GM10266 (cell line): ENCODE results near the gene GCNT3.

Experiments used
- DNase-seq: peaks from one replicate; pipeline ENCODE4 v3.0.0; 2012; ENCODE audit errors: extremely low spot score
- CTCF ChIP-seq: IDR thresholded peaks from 2 replicates; pipeline ENCODE4 v1.5.1; 2012; ENCODE audit warnings: mild to moderate bottlenecking, low read depth; ENCODE audit not compliant: control insufficient read depth, insufficient read depth; ENCODE audit errors: missing control alignments

Gene GCNT3

GRCh38 chr15:59571606-59572005 is 40.0 kb upstream of the GCNT3 start:
- TF ChIP-seq CTCF = no peak
- DNase-seq = no peak

GRCh38 chr15:59583088-59583487 is 28.5 kb upstream of the GCNT3 start:
- TF ChIP-seq CTCF = no peak
- DNase-seq = no peak

GRCh38 chr15:59587085-59587826 is 24.3 kb upstream of the GCNT3 start:
- DNase-seq = no peak
- TF ChIP-seq CTCF = no peak

- no peak for DNase-seq
- no peak for TF ChIP-seq CTCF
These were observed 21.6 kb upstream of the GCNT3 start for GRCh38 chr15:59590027-59590426.

GRCh38 chr15:59591356-59591755 is 20.2 kb upstream of the GCNT3 start:
- no peak for TF ChIP-seq CTCF
- DNase-seq = no peak

GRCh38 chr15:59594493-59594942 is 17.1 kb upstream of the GCNT3 start:
- TF ChIP-seq CTCF = no peak
- no peak for DNase-seq

- TF ChIP-seq CTCF = no peak
These were observed 16.6 kb upstream of the GCNT3 start for GRCh38 chr15:59594991-59595390.

More at GRCh38 chr15:59594991-59595390, 16.6 kb upstream of the GCNT3 start:
- DNase-seq = no peak
